Activated T-helper 17 cell treated with anti-CD3 and anti-CD28 coated beads, Interleukin-2, amount 50 U/mL, for 72 hours (primary cell): ENCODE data around the gene PLCXD3. TPM values are rescaled to one million over a fixed set of nuclear protein-coding genes. Genes with fewer than 3 reads are reported as not detected.

Source experiments
- ATAC-seq: fragments of 150-1000 bp; cut with Tn5 transposase; replicated peaks from 2 replicates; pipeline ENCODE4 v1.10.0; 2021; ENCODE audit warnings: mild to moderate bottlenecking, moderate library complexity
- H3K27ac Mint-ChIP-seq: one replicate; pipeline ENCODE4 v1.8.0; 2022; ENCODE audit warnings: mixed read lengths
- H3K27me3 Mint-ChIP-seq: one replicate; pipeline ENCODE4 v1.8.0; 2022; ENCODE audit warnings: mixed read lengths
- H3K36me3 Mint-ChIP-seq: one replicate; pipeline ENCODE4 v1.8.0; 2022; ENCODE audit warnings: low read depth, mild to moderate bottlenecking, mixed read lengths
- H3K4me1 Mint-ChIP-seq: one replicate; pipeline ENCODE4 v1.8.0; 2022; ENCODE audit warnings: mixed read lengths
- H3K4me3 Mint-ChIP-seq: one replicate; pipeline ENCODE4 v1.8.0; 2022; ENCODE audit warnings: mild to moderate bottlenecking, mixed read lengths
- H3K9me3 Mint-ChIP-seq: one replicate; pipeline ENCODE4 v1.8.0; 2022; ENCODE audit warnings: mixed read lengths
- total RNA-seq, 2 donors: library from RNA; stranded (reverse); gene quantifications; one replicate each; pipeline ENCODE4 v1.2.3, GENCODE V29; 2022

The PLCXD3 gene
- total RNA-seq: not detected

GRCh38 chr5:41510176-41510831, at the start of gene PLCXD3:
PLCXD3 (minus strand) TSS chr5:41510601; CDS start chr5:41510526, 75 bp downstream.
- H3K27me3 Mint-ChIP-seq: peaks cover 21% of the 10 kb centered on the region
- H3K4me1 Mint-ChIP-seq: peaks cover 5% of the 10 kb centered on the region
- ATAC-seq: no peak
- no peak within 1 kb of the TSS for H3K27ac Mint-ChIP-seq
- H3K4me3 Mint-ChIP-seq: no peak within 1 kb of the TSS
- no peaks in the 10 kb centered on the region for H3K9me3 Mint-ChIP-seq
- no peaks in the 10 kb centered on the region for H3K36me3 Mint-ChIP-seq

GRCh38 chr5:41559184-41559583, 48.8 kb upstream of the PLCXD3 start:
- H3K27me3 Mint-ChIP-seq: no peaks in the 10 kb centered on the region

GRCh38 chr5:41558295-41558694, 47.9 kb upstream of the PLCXD3 start:
- ATAC-seq: no peak
- H3K27me3 Mint-ChIP-seq: no peaks in the 10 kb centered on the region
- H3K4me1 Mint-ChIP-seq: no peaks in the 10 kb centered on the region

More at GRCh38 chr5:41559184-41559583, 48.8 kb upstream of the PLCXD3 start:
- H3K27ac Mint-ChIP-seq: no peak overlapping the region
- H3K9me3 Mint-ChIP-seq: peaks cover 3% of the 10 kb centered on the region
- no peak overlapping the region for H3K4me3 Mint-ChIP-seq
- H3K36me3 Mint-ChIP-seq: no peaks in the 10 kb centered on the region
- no peak for ATAC-seq
- H3K4me1 Mint-ChIP-seq: no peaks in the 10 kb centered on the region

GRCh38 chr5:41547991-41548390, 37.6 kb upstream of the PLCXD3 start:
- Mint-ChIP-seq H3K9me3 (peaks cover 8% of the 10 kb centered on the region), H3K4me1 (no peaks in the 10 kb centered on the region), H3K4me3 (no peak overlapping the region), H3K27ac (no peak overlapping the region), H3K27me3 (no peaks in the 10 kb centered on the region), H3K36me3 (no peaks in the 10 kb centered on the region)
- no peak for ATAC-seq

More at GRCh38 chr5:41558295-41558694, 47.9 kb upstream of the PLCXD3 start:
- Mint-ChIP-seq H3K27ac (no peak overlapping the region), H3K4me3 (no peak overlapping the region), H3K36me3 (no peaks in the 10 kb centered on the region), H3K9me3 (peaks cover 3% of the 10 kb centered on the region)

GRCh38 chr5:41542183-41542582, 31.8 kb upstream of the PLCXD3 start:
- Mint-ChIP-seq H3K9me3 (peaks cover 4% of the 10 kb centered on the region), H3K36me3 (no peaks in the 10 kb centered on the region), H3K4me1 (no peaks in the 10 kb centered on the region), H3K27ac (no peak overlapping the region), H3K27me3 (no peaks in the 10 kb centered on the region), H3K4me3 (no peak overlapping the region)
- no peak for ATAC-seq

GRCh38 chr5:41539454-41539853, 29.1 kb upstream of the PLCXD3 start:
- ATAC-seq: no peak

GRCh38 chr5:41537581-41537980, 27.2 kb upstream of the PLCXD3 start:
- Mint-ChIP-seq H3K9me3 (peaks cover 7% of the 10 kb centered on the region), H3K4me3 (no peak overlapping the region), H3K36me3 (no peaks in the 10 kb centered on the region), H3K4me1 (no peaks in the 10 kb centered on the region), H3K27me3 (no peaks in the 10 kb centered on the region), H3K27ac (no peak overlapping the region)
- ATAC-seq: no peak

More at GRCh38 chr5:41539454-41539853, 29.1 kb upstream of the PLCXD3 start:
- Mint-ChIP-seq H3K27me3 (no peaks in the 10 kb centered on the region), H3K36me3 (no peaks in the 10 kb centered on the region), H3K4me1 (no peaks in the 10 kb centered on the region), H3K4me3 (no peak overlapping the region), H3K9me3 (peaks cover 7% of the 10 kb centered on the region), H3K27ac (no peak overlapping the region)

- Mint-ChIP-seq H3K27me3 (no peaks in the 10 kb centered on the region), H3K9me3 (peaks cover 4% of the 10 kb centered on the region), H3K27ac (no peak overlapping the region), H3K4me3 (no peak overlapping the region), H3K4me1 (no peaks in the 10 kb centered on the region), H3K36me3 (no peaks in the 10 kb centered on the region)
- no peak for ATAC-seq
Observed at GRCh38 chr5:41532485-41532884, 22.1 kb upstream of the PLCXD3 start.

GRCh38 chr5:41527201-41527779, 16.9 kb upstream of the PLCXD3 start:
- Mint-ChIP-seq H3K4me1 (no peaks in the 10 kb centered on the region), H3K27me3 (no peaks in the 10 kb centered on the region), H3K36me3 (no peaks in the 10 kb centered on the region), H3K4me3 (no peak overlapping the region), H3K27ac (no peak overlapping the region), H3K9me3 (peaks cover 12% of the 10 kb centered on the region)
- no peak for ATAC-seq

- ATAC-seq: no peak
- H3K9me3 Mint-ChIP-seq: peaks cover 12% of the 10 kb centered on the region
- H3K36me3 Mint-ChIP-seq: no peaks in the 10 kb centered on the region
- H3K27me3 Mint-ChIP-seq: no peaks in the 10 kb centered on the region
- H3K4me1 Mint-ChIP-seq: no peaks in the 10 kb centered on the region
- no peak overlapping the region for H3K4me3 Mint-ChIP-seq
- no peak overlapping the region for H3K27ac Mint-ChIP-seq
Observed at GRCh38 chr5:41526699-41527098, 16.3 kb upstream of the PLCXD3 start.

- ATAC-seq: no peak
- peaks cover 12% of the 10 kb centered on the region for H3K9me3 Mint-ChIP-seq
- no peak overlapping the region for H3K27ac Mint-ChIP-seq
- no peaks in the 10 kb centered on the region for H3K36me3 Mint-ChIP-seq
- H3K27me3 Mint-ChIP-seq: no peaks in the 10 kb centered on the region
- no peak overlapping the region for H3K4me3 Mint-ChIP-seq
- H3K4me1 Mint-ChIP-seq: no peaks in the 10 kb centered on the region
Observed at GRCh38 chr5:41524174-41524573, 13.8 kb upstream of the PLCXD3 start.

- ATAC-seq: no peak
- no peak overlapping the region for H3K4me3 Mint-ChIP-seq
- no peaks in the 10 kb centered on the region for H3K27me3 Mint-ChIP-seq
- no peaks in the 10 kb centered on the region for H3K36me3 Mint-ChIP-seq
- H3K9me3 Mint-ChIP-seq: peaks cover 12% of the 10 kb centered on the region
- H3K4me1 Mint-ChIP-seq: no peaks in the 10 kb centered on the region
- H3K27ac Mint-ChIP-seq: no peak overlapping the region
Observed at GRCh38 chr5:41522193-41522786, 11.9 kb upstream of the PLCXD3 start.

GRCh38 chr5:41519801-41520200, 9.4 kb upstream of the PLCXD3 start:
- Mint-ChIP-seq H3K4me1 (no peaks in the 10 kb centered on the region), H3K27me3 (no peaks in the 10 kb centered on the region), H3K9me3 (peaks cover 5% of the 10 kb centered on the region), H3K27ac (no peak overlapping the region), H3K36me3 (no peaks in the 10 kb centered on the region), H3K4me3 (no peak overlapping the region)
- no peak for ATAC-seq

- ATAC-seq: no peak
- Mint-ChIP-seq H3K9me3 (no peaks in the 10 kb centered on the region), H3K27me3 (no peaks in the 10 kb centered on the region), H3K4me1 (no peaks in the 10 kb centered on the region), H3K27ac (no peak overlapping the region), H3K36me3 (no peaks in the 10 kb centered on the region), H3K4me3 (no peak overlapping the region)
Observed at GRCh38 chr5:41517909-41518308, 7.5 kb upstream of the PLCXD3 start.

- ATAC-seq: no peak
- Mint-ChIP-seq H3K4me1 (peaks cover 5% of the 10 kb centered on the region), H3K36me3 (no peaks in the 10 kb centered on the region), H3K27ac (no peak overlapping the region), H3K9me3 (no peaks in the 10 kb centered on the region), H3K4me3 (no peak overlapping the region), H3K27me3 (peaks cover 21% of the 10 kb centered on the region)
Observed at GRCh38 chr5:41511241-41511640, 840 bp upstream of the PLCXD3 start.
